Right atrium auricular region (tissue), 2 donors: ENCODE measurements around the gene D2HGDH. TPM values are rescaled to one million over a fixed set of nuclear protein-coding genes. Genes with fewer than 3 reads are reported as not detected.
"Not testable (repeated sequence)": the region's sequence is repeated elsewhere in the genome, so short reads cannot be mapped to it uniquely, and the experiment has no call there.

Source experiments
- DNase-seq: peaks from one replicate; pipeline ENCODE4 v3.0.0-alpha.2; 2019; ENCODE audit warnings: low spot score
- H3K27ac ChIP-seq, 2 donors: fragments of 200-600 bp; sonication (generic); 1 replicate in 1 of 2; 2 replicates in 1 of 2; pipeline ENCODE4 v1.5.1; 2016 to 2019
- H3K27me3 ChIP-seq, 2 donors: fragments of 200-600 bp; sonication (generic); one replicate each; pipeline versions ENCODE4 v1.5.1 to v1.6.0; 2017 to 2019
- H3K36me3 ChIP-seq: fragments of 200-600 bp; sonication (generic); one replicate; pipeline ENCODE4 v1.5.1; 2016
- H3K4me1 ChIP-seq, 2 donors: fragments of 200-600 bp; sonication (generic); one replicate each; pipeline versions ENCODE4 v1.5.1 to v1.6.0; 2017 to 2019
- H3K4me3 ChIP-seq, 2 donors: fragments of 200-600 bp; sonication (generic); 1 replicate in 1 of 2; 2 replicates in 1 of 2; pipeline ENCODE4 v1.5.1; 2017 to 2019; ENCODE audit warnings: mild to moderate bottlenecking in 1 of 2, moderate library complexity in 1 of 2
- H3K9me3 ChIP-seq, 2 donors: fragments of 200-600 bp; sonication (generic); one replicate each; pipeline ENCODE4 v1.5.1; 2019
- total RNA-seq, 2 donors: library from RNA; depleted of rRNA; stranded (reverse); fragments of >200 nt; gene quantifications; one replicate each; pipeline ENCODE4 v1.1.0, GENCODE V29; 2016
- TF ChIP-seq, protein P1 (sequence below), 2 donors: fragments of 200-600 bp; sonication (generic); IDR thresholded peaks; one replicate each; pipeline ENCODE4 v1.5.1; 2019; ENCODE audit warnings: antibody characterized with exemption in 2 of 2

Gene D2HGDH
- total RNA-seq, 2 donors from 2014 or later: 7.5 to 11.7 TPM

- TF ChIP-seq, protein P1, sequence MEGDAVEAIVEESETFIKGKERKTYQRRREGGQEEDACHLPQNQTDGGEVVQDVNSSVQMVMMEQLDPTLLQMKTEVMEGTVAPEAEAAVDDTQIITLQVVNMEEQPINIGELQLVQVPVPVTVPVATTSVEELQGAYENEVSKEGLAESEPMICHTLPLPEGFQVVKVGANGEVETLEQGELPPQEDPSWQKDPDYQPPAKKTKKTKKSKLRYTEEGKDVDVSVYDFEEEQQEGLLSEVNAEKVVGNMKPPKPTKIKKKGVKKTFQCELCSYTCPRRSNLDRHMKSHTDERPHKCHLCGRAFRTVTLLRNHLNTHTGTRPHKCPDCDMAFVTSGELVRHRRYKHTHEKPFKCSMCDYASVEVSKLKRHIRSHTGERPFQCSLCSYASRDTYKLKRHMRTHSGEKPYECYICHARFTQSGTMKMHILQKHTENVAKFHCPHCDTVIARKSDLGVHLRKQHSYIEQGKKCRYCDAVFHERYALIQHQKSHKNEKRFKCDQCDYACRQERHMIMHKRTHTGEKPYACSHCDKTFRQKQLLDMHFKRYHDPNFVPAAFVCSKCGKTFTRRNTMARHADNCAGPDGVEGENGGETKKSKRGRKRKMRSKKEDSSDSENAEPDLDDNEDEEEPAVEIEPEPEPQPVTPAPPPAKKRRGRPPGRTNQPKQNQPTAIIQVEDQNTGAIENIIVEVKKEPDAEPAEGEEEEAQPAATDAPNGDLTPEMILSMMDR (IDR thresholded peaks at IDR 0.05): no peak
- no peak overlapping the region for H3K27ac ChIP-seq
- no peaks in the 10 kb centered on the region for H3K36me3 ChIP-seq
- H3K27me3 ChIP-seq: no peaks in the 10 kb centered on the region
- no peak overlapping the region for H3K4me3 ChIP-seq
- DNase-seq: no peak
- H3K4me1 ChIP-seq: no peaks in the 10 kb centered on the region
- H3K9me3 ChIP-seq: no peaks in the 10 kb centered on the region
Measured at GRCh38 chr2:241777170-241777685, 42.8 kb downstream of the D2HGDH start.

- H3K27ac ChIP-seq: no peak overlapping the region
- H3K27me3 ChIP-seq: no peaks in the 10 kb centered on the region
- peak; percentile 53 for DNase-seq
- TF ChIP-seq, protein P1 (IDR thresholded peaks at IDR 0.05): no peak
- no peaks in the 10 kb centered on the region for H3K4me1 ChIP-seq
- H3K36me3 ChIP-seq: no peaks in the 10 kb centered on the region
- no peaks in the 10 kb centered on the region for H3K9me3 ChIP-seq
- no peak overlapping the region for H3K4me3 ChIP-seq
Measured at GRCh38 chr2:241777686-241778627, 43.5 kb downstream of the D2HGDH start.

DNA sequence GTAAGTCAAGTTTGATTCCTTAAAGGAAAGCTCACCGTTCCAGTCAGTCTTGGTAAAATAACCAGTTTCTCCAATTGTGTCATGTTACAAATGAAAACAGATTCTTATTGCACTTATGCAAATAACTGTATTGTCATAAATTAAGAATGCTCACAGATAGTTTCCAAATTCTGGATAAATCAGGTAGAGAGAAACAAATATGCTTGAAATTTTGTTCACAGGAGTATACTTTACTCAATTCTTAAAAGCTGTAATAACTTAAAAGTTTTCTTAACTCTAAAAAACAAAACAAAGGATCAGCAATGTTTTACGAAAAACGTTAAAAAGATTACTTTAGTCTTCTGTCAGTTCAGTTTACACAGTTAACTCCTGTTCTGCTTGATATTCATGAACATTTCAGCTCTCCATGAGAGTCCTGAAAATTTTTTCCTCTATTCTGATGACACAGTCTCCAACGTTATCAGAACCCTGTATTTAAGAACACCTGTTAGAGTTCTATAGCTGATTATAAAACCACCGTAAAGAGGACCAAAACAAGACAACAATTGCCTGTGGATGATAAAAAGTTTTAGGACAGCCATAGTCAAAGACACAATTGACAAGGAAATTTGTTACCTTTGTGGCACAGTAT lies 46.6 kb downstream of the D2HGDH start:
- Histone ChIP-seq H3K27me3 (no peaks in the 10 kb centered on the region), H3K4me1 (no peaks in the 10 kb centered on the region), H3K36me3 (no peaks in the 10 kb centered on the region), H3K4me3 (no peak overlapping the region), H3K9me3 (no peaks in the 10 kb centered on the region), H3K27ac (no peak overlapping the region)
- TF ChIP-seq, protein P1 (IDR thresholded peaks at IDR 0.05): no peak
- no peak for DNase-seq

GRCh38 chr2:241782053-241782452 lies 47.6 kb downstream of the D2HGDH start:
- H3K36me3 ChIP-seq, H3K4me3 ChIP-seq, H3K27me3 ChIP-seq, H3K9me3 ChIP-seq, H3K27ac ChIP-seq, DNase-seq, H3K4me1 ChIP-seq: not testable (repeated sequence)

- TF ChIP-seq, protein P1 (IDR thresholded peaks at IDR 0.05): no peak
- H3K36me3 ChIP-seq: no peaks in the 10 kb centered on the region
- no peaks in the 10 kb centered on the region for H3K4me1 ChIP-seq
- no peaks in the 10 kb centered on the region for H3K27me3 ChIP-seq
- no peak for DNase-seq
- no peak overlapping the region for H3K27ac ChIP-seq
- no peak overlapping the region for H3K4me3 ChIP-seq
- H3K9me3 ChIP-seq: no peaks in the 10 kb centered on the region
Measured at GRCh38 chr2:241788135-241788534, 53.7 kb downstream of the D2HGDH start.

DNA sequence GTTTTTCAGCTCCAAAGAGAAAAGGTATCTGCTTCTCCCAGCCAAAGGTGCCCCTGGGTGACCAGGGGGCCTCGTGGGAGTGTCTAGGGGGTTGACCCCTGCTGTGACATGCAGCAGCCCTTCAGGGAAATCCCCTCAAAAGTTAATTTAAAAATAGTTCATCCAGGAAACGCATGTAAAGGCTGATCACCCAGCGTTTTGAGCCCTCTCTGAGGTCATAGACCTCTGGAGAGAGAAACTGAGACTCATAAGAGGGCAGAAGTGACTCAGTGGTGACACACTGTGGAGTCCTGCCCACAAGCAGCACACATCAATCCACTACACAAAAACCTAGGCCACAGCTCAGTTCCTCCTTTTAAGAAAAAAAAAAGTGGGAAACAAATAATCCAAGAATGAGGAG lies 54.1 kb downstream of the D2HGDH start:
- Histone ChIP-seq H3K4me1 (no peaks in the 10 kb centered on the region), H3K4me3 (no peak overlapping the region), H3K9me3 (no peaks in the 10 kb centered on the region), H3K36me3 (no peaks in the 10 kb centered on the region), H3K27me3 (no peaks in the 10 kb centered on the region), H3K27ac (no peak overlapping the region)
- peak; percentile 30 for DNase-seq
- TF ChIP-seq, protein P1 (IDR thresholded peaks at IDR 0.05): no peak

DNA sequence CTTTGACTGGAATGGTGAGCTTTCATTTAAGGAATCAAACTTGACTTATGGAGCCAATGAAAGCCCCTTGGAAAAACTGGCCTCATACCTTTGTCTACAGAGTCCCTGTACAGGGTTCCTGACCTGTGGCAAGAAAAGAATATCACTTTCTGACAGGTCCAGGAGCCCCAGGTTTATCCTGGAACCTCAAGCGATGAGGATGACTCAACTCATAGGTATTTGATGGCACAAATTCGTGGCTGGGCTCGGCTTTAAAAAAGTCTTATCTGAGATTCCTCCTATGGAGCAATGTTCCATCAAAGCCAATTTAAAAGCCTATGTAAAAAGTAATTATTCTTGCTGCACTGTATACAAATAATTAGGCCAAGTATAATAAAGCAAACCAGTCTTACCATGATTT lies 57.0 kb downstream of the D2HGDH start:
- not testable (repeated sequence) for H3K9me3 ChIP-seq, H3K4me3 ChIP-seq, H3K4me1 ChIP-seq, DNase-seq, H3K27me3 ChIP-seq, H3K36me3 ChIP-seq, H3K27ac ChIP-seq
